Liver (tissue), 3 donors: ENCODE data around the gene ENOX1.

ENCODE experiments used
- ATF3 ChIP-seq: IDR thresholded peaks from 2 replicates; pipeline ENCODE4 v1.6.1; 2016; ENCODE audit warnings: antibody characterized with exemption
- SP1 ChIP-seq: IDR thresholded peaks from 2 replicates; pipeline ENCODE4 v1.6.1; 2018; ENCODE audit warnings: antibody characterized with exemption, mild to moderate bottlenecking
- TF ChIP-seq, protein P1 (sequence below): IDR thresholded peaks from 2 replicates; pipeline ENCODE4 v1.6.1; 2016; ENCODE audit warnings: antibody characterized with exemption
- TF ChIP-seq, protein P2 (sequence below): fragments of 150-350 bp; IDR thresholded peaks from 2 replicates; pipeline ENCODE4 v1.5.1; 2017; ENCODE audit warnings: improper control_type of control experiment, low read depth, low read length; ENCODE audit not compliant: missing input control
- TF ChIP-seq, protein P3 (sequence below): IDR thresholded peaks from 2 replicates; pipeline ENCODE4 v1.6.1; 2016; ENCODE audit warnings: antibody characterized with exemption
- donor health status: healthy.
- donor health status: healthy.

- TF ChIP-seq, protein P1, sequence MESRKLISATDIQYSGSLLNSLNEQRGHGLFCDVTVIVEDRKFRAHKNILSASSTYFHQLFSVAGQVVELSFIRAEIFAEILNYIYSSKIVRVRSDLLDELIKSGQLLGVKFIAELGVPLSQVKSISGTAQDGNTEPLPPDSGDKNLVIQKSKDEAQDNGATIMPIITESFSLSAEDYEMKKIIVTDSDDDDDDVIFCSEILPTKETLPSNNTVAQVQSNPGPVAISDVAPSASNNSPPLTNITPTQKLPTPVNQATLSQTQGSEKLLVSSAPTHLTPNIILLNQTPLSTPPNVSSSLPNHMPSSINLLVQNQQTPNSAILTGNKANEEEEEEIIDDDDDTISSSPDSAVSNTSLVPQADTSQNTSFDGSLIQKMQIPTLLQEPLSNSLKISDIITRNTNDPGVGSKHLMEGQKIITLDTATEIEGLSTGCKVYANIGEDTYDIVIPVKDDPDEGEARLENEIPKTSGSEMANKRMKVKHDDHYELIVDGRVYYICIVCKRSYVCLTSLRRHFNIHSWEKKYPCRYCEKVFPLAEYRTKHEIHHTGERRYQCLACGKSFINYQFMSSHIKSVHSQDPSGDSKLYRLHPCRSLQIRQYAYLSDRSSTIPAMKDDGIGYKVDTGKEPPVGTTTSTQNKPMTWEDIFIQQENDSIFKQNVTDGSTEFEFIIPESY, result no peak
- TF ChIP-seq, protein P2, sequence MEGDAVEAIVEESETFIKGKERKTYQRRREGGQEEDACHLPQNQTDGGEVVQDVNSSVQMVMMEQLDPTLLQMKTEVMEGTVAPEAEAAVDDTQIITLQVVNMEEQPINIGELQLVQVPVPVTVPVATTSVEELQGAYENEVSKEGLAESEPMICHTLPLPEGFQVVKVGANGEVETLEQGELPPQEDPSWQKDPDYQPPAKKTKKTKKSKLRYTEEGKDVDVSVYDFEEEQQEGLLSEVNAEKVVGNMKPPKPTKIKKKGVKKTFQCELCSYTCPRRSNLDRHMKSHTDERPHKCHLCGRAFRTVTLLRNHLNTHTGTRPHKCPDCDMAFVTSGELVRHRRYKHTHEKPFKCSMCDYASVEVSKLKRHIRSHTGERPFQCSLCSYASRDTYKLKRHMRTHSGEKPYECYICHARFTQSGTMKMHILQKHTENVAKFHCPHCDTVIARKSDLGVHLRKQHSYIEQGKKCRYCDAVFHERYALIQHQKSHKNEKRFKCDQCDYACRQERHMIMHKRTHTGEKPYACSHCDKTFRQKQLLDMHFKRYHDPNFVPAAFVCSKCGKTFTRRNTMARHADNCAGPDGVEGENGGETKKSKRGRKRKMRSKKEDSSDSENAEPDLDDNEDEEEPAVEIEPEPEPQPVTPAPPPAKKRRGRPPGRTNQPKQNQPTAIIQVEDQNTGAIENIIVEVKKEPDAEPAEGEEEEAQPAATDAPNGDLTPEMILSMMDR, result no peak
- TF ChIP-seq, protein P3, sequence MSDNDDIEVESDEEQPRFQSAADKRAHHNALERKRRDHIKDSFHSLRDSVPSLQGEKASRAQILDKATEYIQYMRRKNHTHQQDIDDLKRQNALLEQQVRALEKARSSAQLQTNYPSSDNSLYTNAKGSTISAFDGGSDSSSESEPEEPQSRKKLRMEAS, result no peak
- no peak for TF ChIP-seq SP1
- TF ChIP-seq ATF3, result no peak
Measured at GRCh38 chr13:43764349-43764748, 22.4 kb downstream of the ENOX1 start.
